GM18867 (cell line): ENCODE data around the gene DDX59.

Experiments used
- ATAC-seq: cut with Tn5 transposase; IDR thresholded peaks from one replicate; pipeline ENCODE4 v1.9.1; 2021; ENCODE audit warnings: mild to moderate bottlenecking, moderate library complexity; ENCODE audit not compliant: unreplicated experiment

Gene DDX59

GRCh38 chr1:200669314-200670241, at the start of gene DDX59:
Gene DDX59 (minus strand): TSS chr1:200669907. CDS start chr1:200666740, 3,167 bp downstream.
- ATAC-seq, result peak; percentile 87

GRCh38 chr1:200714504-200715187, 44.9 kb upstream of the DDX59 start:
- ATAC-seq, result no peak

DNA sequence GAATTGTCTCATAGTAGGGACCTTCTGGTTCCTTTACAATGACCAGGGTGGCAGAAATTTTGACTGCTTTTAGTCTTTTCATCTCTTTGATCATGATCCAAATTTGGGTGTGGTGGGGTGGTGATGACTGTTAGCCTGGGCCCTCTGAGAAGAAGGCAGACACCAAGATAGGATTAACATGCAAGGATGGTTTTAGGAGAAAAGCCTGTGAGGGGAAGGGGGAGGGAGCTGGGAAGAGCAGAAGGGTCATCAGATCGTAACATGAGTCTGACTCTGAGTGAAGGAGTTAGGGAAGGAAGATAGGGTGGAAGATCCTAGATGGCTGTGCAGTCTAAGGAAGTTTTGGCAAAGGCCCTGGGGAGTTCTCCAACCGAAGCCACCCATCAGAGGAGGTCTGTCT, 40.5 kb upstream of the DDX59 start:
- no peak for ATAC-seq

DNA sequence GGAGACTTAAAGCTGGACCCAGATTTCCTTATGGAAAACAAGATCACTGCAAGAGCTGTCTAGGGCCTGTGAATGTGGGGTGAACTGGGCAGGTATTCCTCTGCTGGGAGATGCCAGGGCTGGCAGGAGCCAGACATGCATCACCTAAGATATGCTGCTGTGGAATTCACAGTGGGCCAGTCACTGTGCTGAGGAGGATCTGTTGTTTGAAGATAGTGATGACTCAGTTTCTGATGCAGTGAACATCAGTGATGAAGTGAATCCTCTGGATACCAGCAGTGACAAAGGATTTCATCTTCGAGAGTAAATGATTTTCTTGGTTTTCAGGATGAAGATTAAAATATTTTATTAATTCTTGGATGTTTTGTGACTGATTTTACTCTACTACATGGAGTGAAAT, 39.1 kb upstream of the DDX59 start:
- no peak for ATAC-seq

GRCh38 chr1:200708161-200708560, 38.5 kb upstream of the DDX59 start:
- ATAC-seq, result no peak

GRCh38 chr1:200707116-200707515, 37.4 kb upstream of the DDX59 start:
- peak; percentile 58 for ATAC-seq

DNA sequence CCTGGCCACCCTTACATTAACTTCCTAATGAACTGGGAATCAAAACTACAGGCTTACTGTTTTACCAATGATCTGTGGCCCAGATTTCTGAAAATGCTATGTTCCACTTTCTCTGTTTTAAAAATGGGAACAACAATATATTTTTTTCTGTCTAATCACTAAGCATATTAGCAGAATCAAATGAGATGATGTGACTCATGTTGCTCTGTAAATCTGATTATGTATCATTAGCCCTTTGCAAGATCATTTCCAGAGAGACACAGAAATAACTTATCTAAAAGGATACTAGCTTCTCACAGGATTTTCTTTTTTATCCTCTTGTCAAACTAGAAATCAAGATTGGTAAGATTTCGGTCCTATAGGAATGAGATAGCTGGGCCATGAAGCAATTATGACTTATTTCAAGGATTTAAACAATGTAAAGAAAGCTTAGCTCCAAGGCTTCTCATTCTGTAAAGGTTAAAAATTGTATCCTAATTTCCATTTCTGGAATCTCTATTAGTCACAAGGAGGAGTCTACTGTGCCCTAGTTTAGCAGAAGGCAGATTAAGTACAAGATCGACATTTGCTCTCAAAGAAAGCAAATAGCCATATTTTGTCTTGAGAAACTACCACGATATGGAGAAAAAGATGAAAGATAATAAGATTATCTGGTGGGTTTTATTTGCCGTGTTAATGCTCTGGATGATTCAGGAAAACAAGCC, 36.6 kb upstream of the DDX59 start:
- ATAC-seq, result no peak

DNA sequence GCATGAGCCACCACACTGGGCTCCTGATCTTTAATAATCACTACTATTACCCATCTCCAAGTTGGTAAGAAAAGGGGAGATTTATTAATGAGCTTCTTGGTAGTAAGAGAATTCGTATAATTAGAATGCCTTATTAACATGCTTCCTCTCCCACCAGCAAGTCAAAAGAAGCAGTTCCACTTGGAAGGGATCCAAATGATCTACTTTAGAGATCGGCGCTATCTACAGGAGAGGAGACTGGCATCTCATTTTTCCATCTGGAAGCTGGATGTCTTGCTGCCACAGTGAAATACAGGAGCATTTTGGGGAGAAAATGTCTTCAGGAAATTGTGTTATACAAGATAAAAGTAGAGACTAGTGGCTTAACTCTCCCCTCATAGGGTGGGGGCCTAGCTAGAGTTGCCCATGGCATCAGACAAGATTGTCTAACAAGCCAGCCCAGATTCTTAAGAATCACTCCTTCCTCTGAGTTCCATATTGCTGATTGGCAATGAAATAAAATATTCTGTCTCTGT, 35.3 kb upstream of the DDX59 start:
- no peak for ATAC-seq

DNA sequence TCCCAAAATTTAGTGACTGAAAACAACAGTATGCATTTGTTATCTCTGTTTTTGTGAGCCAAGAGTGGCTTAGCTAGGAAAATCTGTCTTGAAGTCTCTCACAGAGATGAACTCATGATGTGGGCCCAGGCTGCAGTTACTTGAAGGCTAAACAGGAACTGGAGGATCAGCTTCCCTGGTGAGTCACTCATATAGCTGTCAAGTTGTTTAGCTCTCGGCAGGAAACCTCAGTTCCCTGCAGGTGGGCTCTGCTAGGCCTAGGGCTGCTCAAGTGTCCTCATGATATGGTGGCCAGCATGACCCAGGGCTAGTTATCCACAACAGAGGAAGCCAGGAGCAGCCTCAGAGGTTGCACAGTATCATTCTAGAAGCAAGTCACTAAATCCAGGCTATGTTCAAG, 30.2 kb upstream of the DDX59 start:
- ATAC-seq, result no peak

DNA sequence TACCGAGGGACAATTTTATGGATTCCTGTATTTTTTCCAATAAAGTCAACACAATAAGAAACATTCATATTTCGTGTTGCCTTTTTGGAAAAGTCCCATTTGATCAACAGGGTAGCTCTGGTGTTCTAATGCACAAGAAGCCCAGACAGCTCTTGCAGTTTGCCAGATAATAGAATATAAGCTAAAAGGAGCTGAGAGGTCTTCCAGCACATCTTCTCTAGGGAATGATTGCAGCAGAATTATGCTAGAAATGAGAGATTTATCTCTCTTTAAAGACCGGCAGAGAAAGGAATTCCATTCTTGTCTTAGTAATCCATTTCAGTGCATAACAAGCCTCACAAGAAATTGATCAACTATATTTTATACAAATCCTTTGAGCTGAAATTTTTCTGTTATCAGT, 25.0 kb upstream of the DDX59 start:
- ATAC-seq, result no peak

GRCh38 chr1:200693327-200693726, 23.6 kb upstream of the DDX59 start:
- ATAC-seq, result no peak

DNA sequence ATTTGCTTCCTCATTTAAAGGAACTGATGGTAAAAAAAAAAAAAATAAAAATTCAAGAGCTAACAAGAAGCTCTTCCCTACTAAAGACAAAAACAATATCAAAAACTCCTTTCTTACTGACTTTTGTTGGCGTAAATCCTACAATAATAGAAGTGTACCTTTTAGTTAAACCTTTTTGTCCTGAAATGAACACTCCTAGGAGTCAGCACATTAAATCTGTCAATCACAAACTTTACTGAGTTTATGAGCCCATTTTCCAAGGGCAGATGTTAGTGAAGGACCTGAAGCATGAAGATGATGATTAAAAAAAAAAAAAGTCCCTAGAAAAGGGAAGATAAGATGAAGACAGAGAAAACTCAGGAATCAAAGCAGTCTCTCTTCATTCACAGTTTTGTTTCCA, 22.6 kb upstream of the DDX59 start:
- ATAC-seq, result no peak

- ATAC-seq, result no peak
Measured at GRCh38 chr1:200686620-200687019, 16.9 kb upstream of the DDX59 start.

DNA sequence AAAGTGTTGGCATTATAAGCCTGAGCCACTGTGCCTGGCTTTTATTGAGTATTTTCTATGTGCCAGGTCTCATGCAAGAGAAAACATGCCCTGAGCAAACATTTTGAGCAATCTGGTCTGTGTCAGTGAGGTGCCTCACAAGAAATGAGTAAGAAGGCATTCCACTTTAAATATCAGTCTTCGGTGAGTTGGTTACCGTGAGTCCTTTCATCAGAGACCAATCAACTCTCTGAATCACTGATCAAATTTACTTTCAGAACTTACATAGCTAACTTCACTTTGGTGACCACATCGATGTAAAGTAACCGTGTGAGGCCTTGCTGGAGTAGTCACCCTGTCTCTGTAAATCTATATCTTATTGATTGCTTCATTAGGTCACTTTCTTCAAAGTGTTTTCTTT, 14.3 kb upstream of the DDX59 start:
- no peak for ATAC-seq

- ATAC-seq, result no peak
Measured at GRCh38 chr1:200683298-200683697, 13.6 kb upstream of the DDX59 start.

- ATAC-seq, result no peak
Measured at GRCh38 chr1:200681231-200681630, 11.5 kb upstream of the DDX59 start.

DNA sequence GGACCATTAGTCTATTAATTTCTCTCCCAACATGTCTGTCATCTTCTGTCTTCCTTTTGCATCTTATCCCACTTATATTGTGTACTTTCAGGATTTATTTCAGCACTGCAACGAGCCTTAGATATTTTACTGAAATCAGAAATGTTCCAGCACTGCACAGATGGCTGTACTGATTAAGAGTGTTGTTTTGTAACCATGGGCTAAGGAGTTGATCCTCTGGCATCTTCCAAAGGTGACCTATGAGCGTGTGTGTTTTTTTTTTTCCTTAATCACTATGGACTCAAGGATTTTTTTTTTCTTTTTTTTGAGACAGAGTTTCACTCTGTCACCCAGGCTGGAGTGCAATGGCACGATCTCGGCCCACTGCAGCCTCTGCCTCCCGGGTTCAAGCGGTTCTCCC, 7.1 kb upstream of the DDX59 start:
- ATAC-seq, result no peak

- no peak for ATAC-seq
Measured at GRCh38 chr1:200675588-200675852, 5.8 kb upstream of the DDX59 start.

DNA sequence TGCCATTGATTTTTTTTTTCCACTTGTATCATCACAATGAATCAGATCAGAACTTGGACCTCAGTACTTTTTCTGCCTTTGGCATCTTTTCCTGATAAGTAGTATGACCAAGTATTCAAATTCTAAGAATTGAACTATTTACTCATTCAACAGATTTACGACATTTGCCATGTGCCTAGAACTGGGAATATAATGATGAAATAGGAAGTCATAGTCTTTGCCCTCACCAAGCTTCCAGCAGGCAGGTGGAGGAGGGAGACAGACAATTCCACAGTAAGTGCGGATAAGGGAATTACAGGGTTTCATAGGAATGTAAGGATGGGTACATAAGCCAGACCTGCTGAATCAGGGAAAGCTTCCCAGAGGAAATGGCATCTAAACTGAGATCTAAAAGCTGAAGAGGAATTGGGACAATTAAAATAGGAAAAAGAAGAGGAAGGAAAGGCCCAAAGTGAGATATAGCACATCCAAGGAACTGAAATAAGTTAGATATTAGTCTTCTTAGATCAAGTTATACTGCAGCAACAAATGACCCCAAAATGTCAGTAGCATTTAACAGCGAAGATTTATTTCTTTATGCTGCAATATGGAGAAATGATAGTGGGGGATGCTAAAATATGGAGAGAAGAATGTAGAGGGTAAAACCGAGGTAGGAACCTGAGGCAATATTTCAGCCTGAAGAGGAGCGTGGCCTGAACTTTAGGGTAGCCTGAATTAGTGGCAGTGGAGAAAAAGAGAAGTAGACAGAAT, 5.3 kb upstream of the DDX59 start:
- no peak for ATAC-seq

DNA sequence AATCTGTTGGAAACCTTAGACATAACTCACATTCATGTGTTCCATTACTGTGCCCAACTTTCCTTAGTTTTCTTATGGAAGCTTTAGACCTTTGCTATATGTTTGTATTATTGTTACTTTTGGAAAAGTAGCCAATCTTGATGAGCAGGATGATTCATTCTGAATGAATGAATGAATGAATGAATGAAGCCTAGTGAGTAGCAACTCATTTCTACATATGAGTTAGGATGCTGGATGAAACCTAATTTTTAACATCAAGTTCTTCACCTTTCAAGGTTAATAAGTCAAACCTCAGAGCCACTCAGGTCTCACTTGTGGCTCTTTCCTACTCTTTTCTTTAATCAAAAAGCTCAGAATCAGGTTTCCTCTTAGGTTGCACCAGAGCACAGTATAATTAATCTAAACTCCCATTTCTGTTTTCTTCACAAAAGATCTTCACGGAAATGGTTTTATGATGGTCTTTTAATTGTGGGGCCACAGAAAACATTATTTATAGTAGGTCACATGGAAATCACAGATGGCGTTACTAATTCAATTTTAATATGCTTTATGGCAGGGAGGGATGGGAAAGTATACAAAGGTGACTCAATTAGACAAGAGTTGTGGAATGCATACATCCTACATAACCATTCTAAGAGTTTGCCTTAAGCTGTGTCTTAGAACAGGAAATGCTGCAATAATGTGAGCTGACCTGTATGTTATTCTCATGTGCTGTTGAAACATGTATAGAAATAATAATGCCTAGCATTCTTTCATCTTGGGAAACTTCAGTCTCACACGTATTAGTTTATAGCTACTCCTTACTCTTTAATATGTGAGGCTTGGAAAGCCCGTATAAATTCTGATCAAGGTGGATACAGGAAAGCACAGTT, 4.5 kb upstream of the DDX59 start:
- ATAC-seq, result no peak
